GM23248 (cell line): ENCODE measurements around the gene HAND1. TPM values are rescaled to one million over a fixed set of nuclear protein-coding genes. Genes with fewer than 3 reads are reported as not detected.

Source experiments
- DNase-seq: peaks from one replicate; pipeline ENCODE4 v3.0.0-alpha.2; 2015
- H2AFZ ChIP-seq: fragments of 200-600 bp; sonication (generic); 2 replicates; pipeline ENCODE4 v1.6.1; 2016; ENCODE audit warnings: antibody characterized with exemption
- H3F3A ChIP-seq: fragments of 200-600 bp; sonication (generic); 2 replicates; pipeline ENCODE4 v1.6.1; 2016; ENCODE audit warnings: mild to moderate bottlenecking, antibody characterized with exemption, mixed run types; ENCODE audit not compliant: insufficient read depth
- H3K27ac ChIP-seq: fragments of 200-600 bp; sonication (generic); 2 replicates; pipeline ENCODE4 v1.5.1; 2016; ENCODE audit warnings: mild to moderate bottlenecking
- H3K27me3 ChIP-seq: fragments of 200-600 bp; sonication (generic); replicated peaks from 2 replicates; pipeline ENCODE4 v1.6.1; 2016; ENCODE audit warnings: mild to moderate bottlenecking; ENCODE audit not compliant: insufficient read depth
- H3K36me3 ChIP-seq: fragments of 200-600 bp; sonication (generic); 2 replicates; pipeline ENCODE4 v1.6.1; 2016; ENCODE audit warnings: low read depth, mild to moderate bottlenecking
- H3K4me1 ChIP-seq: fragments of 200-600 bp; sonication (generic); 2 replicates; pipeline ENCODE4 v1.6.1; 2016; ENCODE audit warnings: mild to moderate bottlenecking; ENCODE audit not compliant: insufficient read depth
- H3K4me2 ChIP-seq: fragments of 200-600 bp; sonication (generic); one replicate; pipeline ENCODE4 v1.6.1; 2016; ENCODE audit warnings: mild to moderate bottlenecking; ENCODE audit not compliant: unreplicated experiment
- H3K4me3 ChIP-seq: fragments of 200-600 bp; sonication (generic); 2 replicates; pipeline ENCODE4 v1.5.1; 2016; ENCODE audit warnings: mild to moderate bottlenecking
- H3K79me2 ChIP-seq: fragments of 200-600 bp; sonication (generic); 2 replicates; pipeline ENCODE4 v1.6.1; 2016; ENCODE audit warnings: mild to moderate bottlenecking; ENCODE audit not compliant: insufficient read depth
- H3K9ac ChIP-seq: fragments of 200-600 bp; sonication (generic); 2 replicates; pipeline ENCODE4 v1.6.1; 2016; ENCODE audit warnings: mild to moderate bottlenecking
- H3K9me2 ChIP-seq: fragments of 200-600 bp; sonication (generic); 2 replicates; pipeline ENCODE4 v1.6.1; 2016; ENCODE audit warnings: mixed run types, mild to moderate bottlenecking, moderate library complexity; ENCODE audit not compliant: insufficient read depth
- H3K9me3 ChIP-seq: fragments of 200-600 bp; sonication (generic); one replicate; pipeline ENCODE4 v1.6.1; 2017; ENCODE audit warnings: low read depth
- H4K20me1 ChIP-seq: fragments of 200-600 bp; sonication (generic); 2 replicates; pipeline ENCODE4 v1.6.0; 2016; ENCODE audit not compliant: insufficient read depth
- EZH2 ChIP-seq: fragments of 200-600 bp; sonication (generic); IDR thresholded peaks from 2 replicates; pipeline ENCODE4 v1.6.1; 2018; ENCODE audit warnings: antibody characterized with exemption, mild to moderate bottlenecking; ENCODE audit not compliant: insufficient read depth, poor library complexity, severe bottlenecking
- EZH2phosphoT487 ChIP-seq: fragments of 200-600 bp; sonication (generic); IDR thresholded peaks from 2 replicates; pipeline ENCODE4 v1.6.1; 2018; ENCODE audit warnings: antibody characterized with exemption, moderate library complexity, mild to moderate bottlenecking, low read depth; ENCODE audit not compliant: insufficient read depth
- WGBS, 2 experiments: methylation state at CpG; one replicate each; pipeline ENCODE4 v1.1.6; 2015 to 2017; ENCODE audit warnings: low lambda C conversion rate in 2 of 2, low coverage in 1 of 2; ENCODE audit errors: missing lambda C conversion rate in 2 of 2; 5-methylcytosine and 5-hydroxymethylcytosine counted together
- in situ Hi-C: fragments of 300-500 bp; cut with MboI; formaldehyde crosslinking; loops from 2 replicates; pipeline ENCODE4 v1.15.0; 2020
- polyA plus RNA-seq: library from polyadenylated mRNA; unstranded; fragments of >200 nt; fragmentation: Nextera tagmentation; extraction: Ambion mirVana; gene quantifications from 2 replicates; pipeline ENCODE4 v1.2.1, GENCODE V29; 2016
- total RNA-seq: library from RNA; depleted of rRNA; stranded (reverse); fragments of >200 nt; shearing (Covaris generic); gene quantifications from 2 replicates; pipeline ENCODE4 v1.2.3, GENCODE V29; 2014

Gene HAND1
- total and polyA plus RNA-seq, 2 experiments from 2014 or later = not detected

GRCh38 chr5:154501566-154501965 lies 23.5 kb upstream of the HAND1 start:
- H2AFZ ChIP-seq = no peak overlapping the region
- TF ChIP-seq EZH2 (no peak), EZH2phosphoT487 (no peak)
- no peaks in the 10 kb centered on the region for H3K9me2 ChIP-seq
- H3K36me3 ChIP-seq = no peaks in the 10 kb centered on the region
- H3K27me3 ChIP-seq = peaks cover 27% of the 10 kb centered on the region
- peaks cover 5% of the 10 kb centered on the region; the same call in 1 of the 2 replicates for H3K4me1 ChIP-seq
- no peak overlapping the region for H3K27ac ChIP-seq
- in situ Hi-C loops = no loop called here
- no peak for DNase-seq
- no peak overlapping the region for H3K4me3 ChIP-seq
- no peak overlapping the region for H3K4me2 ChIP-seq
- H3K9ac ChIP-seq = no peak overlapping the region
- no peaks in the 10 kb centered on the region for H3K79me2 ChIP-seq
- no peaks in the 10 kb centered on the region for H4K20me1 ChIP-seq
- H3F3A ChIP-seq = 0 out of 2 replicates have a peak, but pooled peaks cover 3% of the 10 kb centered on the region
- 61 to 62% methylated on average over 2 of the region's 2 CpGs for WGBS, 2 experiments
- H3K9me3 ChIP-seq = no peaks in the 10 kb centered on the region

GRCh38 chr5:154498994-154499393 lies 21.0 kb upstream of the HAND1 start:
- 71 to 79% methylated on average over 2 of the region's 2 CpGs for WGBS, 2 experiments
- H3K9me2 ChIP-seq = no peaks in the 10 kb centered on the region

DNA sequence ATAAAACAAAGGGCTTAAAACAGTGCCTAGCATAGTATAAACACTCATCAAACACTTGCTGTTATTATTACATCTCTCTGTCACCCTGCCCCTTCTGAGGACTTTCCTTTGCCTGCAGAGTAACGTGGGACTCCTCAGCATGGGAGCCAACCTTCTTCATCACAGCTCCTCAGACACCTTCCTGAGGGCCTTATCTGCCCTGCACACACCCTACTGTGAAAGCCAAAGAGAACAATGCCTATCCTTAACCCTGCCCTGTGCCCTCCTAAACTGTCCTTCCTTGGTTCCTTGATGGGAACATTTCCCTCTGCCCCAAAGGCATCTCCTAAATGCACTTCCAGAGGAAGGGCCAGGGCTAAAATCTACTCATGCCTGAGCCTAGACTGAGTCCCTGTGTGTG lies 20.6 kb upstream of the HAND1 start:
- no peaks in the 10 kb centered on the region for H3K79me2 ChIP-seq
- H3K4me2 ChIP-seq = no peak overlapping the region
- H3K9ac ChIP-seq = no peak overlapping the region
- no peak overlapping the region for H3K27ac ChIP-seq
- no peaks in the 10 kb centered on the region for H3K9me2 ChIP-seq
- H3K36me3 ChIP-seq = no peaks in the 10 kb centered on the region
- no peaks in the 10 kb centered on the region for H3K9me3 ChIP-seq
- in situ Hi-C loops = no loop called here
- TF ChIP-seq EZH2 (no peak), EZH2phosphoT487 (no peak)
- peaks cover 53% of the 10 kb centered on the region for H3K27me3 ChIP-seq
- H2AFZ ChIP-seq = no peak overlapping the region
- no peak for DNase-seq
- H4K20me1 ChIP-seq = no peaks in the 10 kb centered on the region
- no peak overlapping the region for H3K4me3 ChIP-seq
- WGBS, 2 experiments = 41 to 45% methylated on average over 1 of the region's 1 CpG
- H3K4me1 ChIP-seq = peaks cover 5% of the 10 kb centered on the region; the same call in 1 of the 2 replicates
- H3F3A ChIP-seq = 0 out of 2 replicates have a peak, but pooled peaks cover 3% of the 10 kb centered on the region

More at GRCh38 chr5:154498994-154499393, 21.0 kb upstream of the HAND1 start:
- in situ Hi-C loops = no loop called here
- no peak overlapping the region for H3K27ac ChIP-seq
- no peaks in the 10 kb centered on the region for H3K9me3 ChIP-seq
- no peaks in the 10 kb centered on the region for H3K79me2 ChIP-seq
- H3K4me1 ChIP-seq = peaks cover 5% of the 10 kb centered on the region; the same call in 1 of the 2 replicates
- 0 out of 2 replicates have a peak, but pooled peaks cover 3% of the 10 kb centered on the region for H3F3A ChIP-seq
- no peak overlapping the region for H3K4me2 ChIP-seq
- no peak overlapping the region for H3K4me3 ChIP-seq
- no peak for DNase-seq
- H3K36me3 ChIP-seq = no peaks in the 10 kb centered on the region
- TF ChIP-seq EZH2 = no peak
- TF ChIP-seq EZH2phosphoT487 = no peak
- no peak overlapping the region for H2AFZ ChIP-seq
- H4K20me1 ChIP-seq = no peaks in the 10 kb centered on the region
- no peak overlapping the region for H3K9ac ChIP-seq
- peaks cover 49% of the 10 kb centered on the region for H3K27me3 ChIP-seq

DNA sequence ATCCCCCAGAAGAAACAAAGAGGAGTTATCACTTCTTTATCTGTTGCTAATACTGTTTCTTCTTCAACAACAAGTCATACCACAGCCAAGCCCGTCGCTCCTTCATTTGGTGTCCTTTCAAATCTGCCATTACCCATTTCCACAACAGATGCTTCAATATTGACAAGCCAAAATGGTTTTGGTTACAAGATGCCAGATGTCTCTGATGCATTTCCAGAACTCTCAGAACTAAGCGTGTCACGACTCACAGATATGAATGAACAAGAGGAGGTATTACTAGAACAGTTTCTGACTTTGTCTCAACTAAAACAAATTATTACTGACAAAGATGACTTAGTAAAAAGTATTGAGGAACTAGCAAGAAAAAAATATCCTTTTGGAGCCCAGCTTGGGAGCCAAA lies 16.0 kb upstream of the HAND1 start:
- Histone ChIP-seq H3K9me2 (no peaks in the 10 kb centered on the region), H3K9ac (no peak overlapping the region), H3K4me1 (no peaks in the 10 kb centered on the region), H3K36me3 (no peaks in the 10 kb centered on the region), H3K9me3 (no peaks in the 10 kb centered on the region), H3F3A (no peaks in the 10 kb centered on the region), H3K4me2 (no peak overlapping the region), H4K20me1 (no peaks in the 10 kb centered on the region), H3K27ac (no peak overlapping the region), H3K79me2 (no peaks in the 10 kb centered on the region), H2AFZ (no peak overlapping the region), H3K4me3 (no peak overlapping the region), H3K27me3 (peaks cover 78% of the 10 kb centered on the region)
- TF ChIP-seq EZH2 (no peak), EZH2phosphoT487 (no peak)
- DNase-seq = no peak
- 16 to 28% methylated on average over 4 of the region's 4 CpGs for WGBS, 2 experiments
- in situ Hi-C loops = no loop called here

DNA sequence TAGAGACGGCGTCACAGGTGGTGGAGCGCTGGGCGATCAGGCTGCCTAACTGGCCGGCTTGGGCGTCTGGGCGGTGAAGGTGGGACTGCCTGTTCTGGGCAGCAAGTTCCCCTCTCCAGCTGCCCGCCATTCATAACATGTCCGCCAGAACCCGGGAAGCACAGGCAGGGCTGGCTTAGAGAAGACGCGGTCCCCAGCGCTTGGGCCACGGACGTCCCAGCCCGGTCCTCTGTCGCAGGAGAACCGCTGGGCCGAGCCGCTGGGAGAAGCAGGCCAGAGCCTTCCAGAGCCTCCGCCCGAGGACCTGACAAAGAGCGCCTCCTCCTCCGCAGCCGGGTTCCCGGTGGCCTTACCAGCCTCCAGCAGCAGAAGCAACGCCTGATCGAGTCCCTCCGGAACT lies 15.2 kb upstream of the HAND1 start:
- TF ChIP-seq EZH2 (no peak), EZH2phosphoT487 (no peak)

More for the DNA sequence above, 15.2 kb upstream of the HAND1 start:
- Histone ChIP-seq H3F3A (no peaks in the 10 kb centered on the region), H3K4me1 (no peaks in the 10 kb centered on the region), H3K27ac (no peak overlapping the region), H3K9me3 (no peaks in the 10 kb centered on the region), H3K27me3 (peaks cover 84% of the 10 kb centered on the region), H3K9me2 (no peaks in the 10 kb centered on the region), H3K4me2 (no peak overlapping the region), H3K79me2 (no peaks in the 10 kb centered on the region), H3K36me3 (no peaks in the 10 kb centered on the region), H4K20me1 (no peaks in the 10 kb centered on the region), H3K9ac (no peak overlapping the region), H2AFZ (no peak overlapping the region), H3K4me3 (no peak overlapping the region)
- in situ Hi-C loops = no loop called here
- 66 to 69% methylated on average over 25 to 29 of the region's 29 CpGs for WGBS, 2 experiments
- no peak for DNase-seq
